Testis (tissue), 3 donors: ENCODE measurements around the gene SLC9A2. TPM values are rescaled to one million over a fixed set of nuclear protein-coding genes. Genes with fewer than 3 reads are reported as not detected.

Source experiments
- DNase-seq: peaks from one replicate; pipeline ENCODE4 v3.0.0-alpha.2; 2019
- H3K27ac ChIP-seq, 2 donors: fragments of 200-600 bp; sonication (generic); one replicate each; pipeline ENCODE4 v1.5.1; 2019
- H3K27me3 ChIP-seq: fragments of 200-600 bp; sonication (generic); one replicate; pipeline ENCODE4 v1.5.1; 2019
- H3K36me3 ChIP-seq: fragments of 200-600 bp; sonication (generic); one replicate; pipeline ENCODE4 v1.5.1; 2017; ENCODE audit warnings: low read depth; ENCODE audit errors: missing control alignments
- H3K4me1 ChIP-seq: fragments of 200-600 bp; sonication (generic); one replicate; pipeline ENCODE4 v1.5.1; 2019
- H3K4me3 ChIP-seq, 2 donors: fragments of 200-600 bp; sonication (generic); one replicate each; pipeline ENCODE4 v1.5.1; 2017 to 2019
- H3K9me3 ChIP-seq: fragments of 200-600 bp; sonication (generic); one replicate; pipeline ENCODE4 v1.5.1; 2017
- POLR2A ChIP-seq: fragments of 450-650 bp; IDR thresholded peaks from one replicate; pipeline ENCODE4 v1.6.1; 2017; ENCODE audit warnings: antibody characterized with exemption, mild to moderate bottlenecking, moderate library complexity
- WGBS, 2 donors: methylation state at CpG; one replicate each; pipeline ENCODE4 v1.1.5; 2018; 5-methylcytosine and 5-hydroxymethylcytosine counted together
- intact Hi-C: fragments of 100-400 bp; cut with DNase I; formaldehyde crosslinking; loops from one replicate; pipeline ENCODE4 v1.15.1; 2023; ENCODE audit warnings: low total_unique reads
- polyA plus RNA-seq: library from polyadenylated mRNA; stranded (reverse); fragments of 350-450 nt; fragmentation: Illumina TruSeq; extraction: RNeasy Lipid Tissue Mini Kit (QIAGEN cat#74804); gene quantifications from one replicate; pipeline ENCODE4 v1.2.3, GENCODE V29; 2014; ENCODE audit warnings: low read depth, low replicate concordance; ENCODE audit not compliant: insufficient read depth
- total RNA-seq, 2 donors: library from RNA; depleted of rRNA; stranded (reverse); fragments of >200 nt; gene quantifications; one replicate each; pipeline ENCODE4 v1.2.3, GENCODE V29; 2016
- TF ChIP-seq, protein P1 (sequence below), 3 experiments: fragments of 450-650 bp in 2 of 3; fragments of 200-600 bp in 1 of 3; sonication (generic) in 1 of 3; IDR thresholded peaks; one replicate each; pipeline ENCODE4 v1.5.1; 2016 to 2019; ENCODE audit warnings: antibody characterized with exemption in 3 of 3, mild to moderate bottlenecking in 2 of 3, moderate library complexity in 1 of 3

Gene SLC9A2
- total and polyA plus RNA-seq, 3 donors from 2014 or later = 8.4 to 16.3 (median 9.4) TPM

DNA sequence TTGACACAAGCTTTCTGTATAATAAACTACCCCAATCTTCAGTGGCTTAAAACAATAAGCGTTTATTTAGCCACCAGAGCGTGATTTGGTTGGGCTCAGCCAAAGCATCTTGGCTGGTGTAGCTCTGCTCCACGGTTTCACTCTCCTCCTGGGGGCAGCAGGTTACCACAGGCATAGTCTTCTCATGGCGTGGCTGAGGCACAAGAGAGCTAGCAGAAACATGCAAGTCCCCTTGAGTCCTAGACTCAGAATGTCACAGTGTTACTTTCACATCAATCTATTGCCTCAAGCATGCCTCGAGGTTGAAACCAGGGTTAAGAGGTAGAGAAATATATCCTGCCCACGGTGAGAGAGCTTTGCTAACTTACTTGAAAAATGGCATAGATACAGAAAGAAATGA is 19.9 kb upstream of the SLC9A2 start:
- Histone ChIP-seq H3K4me3 (no peak overlapping the region), H3K4me1 (no peaks in the 10 kb centered on the region), H3K36me3 (no peaks in the 10 kb centered on the region), H3K27me3 (no peaks in the 10 kb centered on the region), H3K9me3 (no peaks in the 10 kb centered on the region), H3K27ac (no peak overlapping the region)
- intact Hi-C loops = no loop called here
- DNase-seq = no peak
- 56 to 73% methylated on average over 6 of the region's 6 CpGs for WGBS, 2 donors
- TF ChIP-seq POLR2A = no peak
- TF ChIP-seq, protein P1, sequence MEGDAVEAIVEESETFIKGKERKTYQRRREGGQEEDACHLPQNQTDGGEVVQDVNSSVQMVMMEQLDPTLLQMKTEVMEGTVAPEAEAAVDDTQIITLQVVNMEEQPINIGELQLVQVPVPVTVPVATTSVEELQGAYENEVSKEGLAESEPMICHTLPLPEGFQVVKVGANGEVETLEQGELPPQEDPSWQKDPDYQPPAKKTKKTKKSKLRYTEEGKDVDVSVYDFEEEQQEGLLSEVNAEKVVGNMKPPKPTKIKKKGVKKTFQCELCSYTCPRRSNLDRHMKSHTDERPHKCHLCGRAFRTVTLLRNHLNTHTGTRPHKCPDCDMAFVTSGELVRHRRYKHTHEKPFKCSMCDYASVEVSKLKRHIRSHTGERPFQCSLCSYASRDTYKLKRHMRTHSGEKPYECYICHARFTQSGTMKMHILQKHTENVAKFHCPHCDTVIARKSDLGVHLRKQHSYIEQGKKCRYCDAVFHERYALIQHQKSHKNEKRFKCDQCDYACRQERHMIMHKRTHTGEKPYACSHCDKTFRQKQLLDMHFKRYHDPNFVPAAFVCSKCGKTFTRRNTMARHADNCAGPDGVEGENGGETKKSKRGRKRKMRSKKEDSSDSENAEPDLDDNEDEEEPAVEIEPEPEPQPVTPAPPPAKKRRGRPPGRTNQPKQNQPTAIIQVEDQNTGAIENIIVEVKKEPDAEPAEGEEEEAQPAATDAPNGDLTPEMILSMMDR (IDR thresholded peaks at IDR 0.05) = no peak

DNA sequence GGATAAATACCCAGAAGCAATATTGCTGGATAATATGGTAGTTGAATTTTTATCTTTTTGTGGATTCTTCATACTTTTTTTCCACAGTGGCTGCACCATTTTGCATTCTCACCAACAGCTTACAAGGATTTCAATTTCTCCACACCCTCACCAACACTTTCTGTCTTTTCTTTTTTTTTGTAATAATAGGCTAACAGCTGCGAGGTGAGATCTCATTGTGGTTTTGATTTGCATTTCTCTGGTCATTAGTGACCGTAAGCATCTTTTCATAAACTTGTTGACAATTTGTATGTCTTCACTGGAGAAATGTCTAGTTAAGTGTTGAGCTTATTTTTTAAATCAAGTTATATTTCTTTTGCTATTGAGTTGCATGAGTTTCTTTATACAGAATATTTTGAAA is 17.6 kb upstream of the SLC9A2 start:
- Histone ChIP-seq H3K36me3 (no peaks in the 10 kb centered on the region), H3K4me1 (no peaks in the 10 kb centered on the region), H3K4me3 (no peak overlapping the region), H3K9me3 (no peaks in the 10 kb centered on the region), H3K27me3 (no peaks in the 10 kb centered on the region), H3K27ac (no peak overlapping the region)
- TF ChIP-seq, protein P1 (IDR thresholded peaks at IDR 0.05) = no peak
- TF ChIP-seq POLR2A = no peak
- intact Hi-C loops = no loop called here
- no peak for DNase-seq
- 82 to 90% methylated on average over 2 of the region's 2 CpGs for WGBS, 2 donors

DNA sequence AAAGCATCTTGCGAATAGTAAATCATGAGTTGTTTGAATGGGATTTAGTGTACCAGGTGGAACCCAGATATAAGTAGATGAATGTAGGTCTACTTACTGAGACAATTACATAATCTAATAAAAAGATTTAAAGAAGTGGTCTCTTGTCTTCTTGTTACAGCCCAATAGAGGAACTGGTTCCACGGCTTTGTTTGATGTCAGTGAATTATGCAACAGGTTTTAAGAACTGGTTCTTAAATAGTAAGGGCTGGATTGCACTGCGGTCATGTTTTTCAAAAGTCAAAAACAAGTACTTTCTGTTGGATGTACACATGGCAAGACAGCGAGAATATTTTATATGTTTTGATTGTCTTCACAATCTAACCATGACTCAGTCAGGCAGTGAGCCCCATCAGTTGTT is 15.4 kb upstream of the SLC9A2 start:
- 87 to 92% methylated on average over 4 of the region's 4 CpGs for WGBS, 2 donors
- DNase-seq = no peak
- Histone ChIP-seq H3K9me3 (no peaks in the 10 kb centered on the region), H3K27me3 (no peaks in the 10 kb centered on the region), H3K27ac (no peak overlapping the region), H3K4me1 (no peaks in the 10 kb centered on the region), H3K4me3 (no peak overlapping the region), H3K36me3 (no peaks in the 10 kb centered on the region)
- intact Hi-C loops = no loop called here
- TF ChIP-seq, protein P1 (IDR thresholded peaks at IDR 0.05) = no peak
- TF ChIP-seq POLR2A = no peak

DNA sequence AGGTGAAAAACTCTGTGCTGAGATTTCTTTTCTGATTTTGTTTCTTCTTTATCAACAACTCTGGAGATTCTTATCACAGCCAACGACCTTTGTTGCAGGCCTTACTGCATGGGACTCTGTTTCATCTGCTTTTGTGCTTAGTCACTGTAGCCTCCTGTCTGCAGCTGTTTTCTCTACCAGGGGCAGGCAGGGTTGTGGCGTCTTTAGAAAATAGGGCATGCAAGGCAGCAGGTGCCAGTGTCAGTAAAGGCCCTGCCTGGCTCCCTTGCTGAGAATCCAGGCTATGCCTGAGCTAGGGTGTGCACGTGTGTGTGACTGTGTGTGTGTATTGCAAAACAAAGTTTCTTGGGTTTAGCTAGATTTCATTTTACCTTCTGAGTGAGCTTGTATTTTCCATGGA is 14.6 kb upstream of the SLC9A2 start:
- TF ChIP-seq POLR2A = no peak
- TF ChIP-seq, protein P1 (IDR thresholded peaks at IDR 0.05) = no peak
- Histone ChIP-seq H3K27ac (no peak overlapping the region), H3K27me3 (no peaks in the 10 kb centered on the region), H3K4me1 (no peaks in the 10 kb centered on the region), H3K36me3 (no peaks in the 10 kb centered on the region), H3K4me3 (no peak overlapping the region), H3K9me3 (no peaks in the 10 kb centered on the region)
- 50 to 59% methylated on average over 3 of the region's 3 CpGs for WGBS, 2 donors
- intact Hi-C loops = no loop called here
- DNase-seq = no peak

DNA sequence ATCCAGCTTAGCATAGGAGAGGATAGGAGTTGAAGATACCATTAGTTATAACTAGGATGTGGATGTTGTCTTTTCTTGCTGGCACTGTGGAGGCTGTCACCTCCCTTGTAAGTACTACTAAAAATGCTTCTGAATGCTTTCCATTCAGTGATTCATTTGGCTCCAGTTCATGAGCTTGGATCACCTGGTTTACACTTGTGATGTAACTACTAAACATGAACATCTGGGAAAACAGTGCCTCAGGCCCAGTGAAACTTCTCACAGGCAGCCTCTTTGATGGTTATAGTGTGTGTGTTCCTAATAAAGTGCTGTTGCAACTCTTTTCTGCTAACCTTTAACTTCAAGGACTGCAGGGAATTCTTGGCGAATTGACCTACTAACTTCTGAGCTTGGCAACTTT is 13.0 kb upstream of the SLC9A2 start:
- intact Hi-C loops = no loop called here
- Histone ChIP-seq H3K4me3 (no peak overlapping the region), H3K4me1 (no peaks in the 10 kb centered on the region), H3K27me3 (no peaks in the 10 kb centered on the region), H3K36me3 (no peaks in the 10 kb centered on the region), H3K27ac (no peak overlapping the region), H3K9me3 (no peaks in the 10 kb centered on the region)
- WGBS, 2 donors = 75 to 94% methylated on average over 1 of the region's 1 CpG
- TF ChIP-seq, protein P1 (IDR thresholded peaks at IDR 0.05) = no peak
- TF ChIP-seq POLR2A = no peak
- DNase-seq = no peak
